GM20000 (cell line): ENCODE measurements around the gene LENEP.

ENCODE experiments used
- DNase-seq: peaks from one replicate; pipeline ENCODE4 v3.0.0; 2012; ENCODE audit warnings: low spot score
- TF ChIP-seq, protein P1 (sequence below): IDR thresholded peaks from 2 replicates; pipeline ENCODE4 v1.5.1; 2012; ENCODE audit warnings: mild to moderate bottlenecking, control low read depth; ENCODE audit errors: extremely low read depth, missing control alignments

Gene LENEP

DNA sequence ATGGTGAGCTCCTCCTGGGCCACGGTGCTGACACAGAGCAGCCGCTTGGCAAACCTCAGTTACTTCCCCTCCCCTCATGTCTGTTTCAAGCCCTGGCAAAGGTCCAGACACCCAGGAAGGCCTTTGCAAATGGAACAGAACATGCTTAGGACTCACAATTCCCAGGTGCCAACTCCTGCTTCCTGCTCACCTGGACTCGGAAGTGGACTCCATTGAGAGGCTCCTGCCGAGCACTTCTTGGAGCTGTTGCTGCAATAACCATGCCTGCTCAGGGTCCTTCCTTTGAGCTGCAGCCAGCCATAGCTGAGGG is 29.5 kb downstream of the LENEP start:
- no peak for DNase-seq
- TF ChIP-seq, protein P1, sequence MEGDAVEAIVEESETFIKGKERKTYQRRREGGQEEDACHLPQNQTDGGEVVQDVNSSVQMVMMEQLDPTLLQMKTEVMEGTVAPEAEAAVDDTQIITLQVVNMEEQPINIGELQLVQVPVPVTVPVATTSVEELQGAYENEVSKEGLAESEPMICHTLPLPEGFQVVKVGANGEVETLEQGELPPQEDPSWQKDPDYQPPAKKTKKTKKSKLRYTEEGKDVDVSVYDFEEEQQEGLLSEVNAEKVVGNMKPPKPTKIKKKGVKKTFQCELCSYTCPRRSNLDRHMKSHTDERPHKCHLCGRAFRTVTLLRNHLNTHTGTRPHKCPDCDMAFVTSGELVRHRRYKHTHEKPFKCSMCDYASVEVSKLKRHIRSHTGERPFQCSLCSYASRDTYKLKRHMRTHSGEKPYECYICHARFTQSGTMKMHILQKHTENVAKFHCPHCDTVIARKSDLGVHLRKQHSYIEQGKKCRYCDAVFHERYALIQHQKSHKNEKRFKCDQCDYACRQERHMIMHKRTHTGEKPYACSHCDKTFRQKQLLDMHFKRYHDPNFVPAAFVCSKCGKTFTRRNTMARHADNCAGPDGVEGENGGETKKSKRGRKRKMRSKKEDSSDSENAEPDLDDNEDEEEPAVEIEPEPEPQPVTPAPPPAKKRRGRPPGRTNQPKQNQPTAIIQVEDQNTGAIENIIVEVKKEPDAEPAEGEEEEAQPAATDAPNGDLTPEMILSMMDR, result no peak

DNA sequence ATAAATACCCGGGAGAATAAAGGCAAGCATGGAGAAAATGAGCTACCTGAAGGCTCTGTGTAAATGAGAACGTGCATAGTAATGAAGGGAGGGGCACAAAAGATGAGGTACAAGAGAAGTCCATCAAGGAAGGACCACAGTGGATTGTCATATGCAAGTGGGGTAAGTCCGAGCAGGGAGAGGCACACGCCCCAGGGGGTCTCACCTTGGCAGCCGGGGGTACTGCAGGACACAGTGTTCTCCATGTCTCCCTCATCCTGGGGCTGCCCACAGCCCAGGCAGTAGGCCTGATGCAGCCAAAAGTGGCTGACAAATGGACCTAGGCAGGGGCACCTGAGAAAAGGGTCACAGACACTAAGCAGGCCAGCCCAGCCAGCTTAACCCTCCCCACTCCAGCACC is 30.2 kb downstream of the LENEP start:
- DNase-seq, result no peak
- TF ChIP-seq, protein P1, result no peak

DNA sequence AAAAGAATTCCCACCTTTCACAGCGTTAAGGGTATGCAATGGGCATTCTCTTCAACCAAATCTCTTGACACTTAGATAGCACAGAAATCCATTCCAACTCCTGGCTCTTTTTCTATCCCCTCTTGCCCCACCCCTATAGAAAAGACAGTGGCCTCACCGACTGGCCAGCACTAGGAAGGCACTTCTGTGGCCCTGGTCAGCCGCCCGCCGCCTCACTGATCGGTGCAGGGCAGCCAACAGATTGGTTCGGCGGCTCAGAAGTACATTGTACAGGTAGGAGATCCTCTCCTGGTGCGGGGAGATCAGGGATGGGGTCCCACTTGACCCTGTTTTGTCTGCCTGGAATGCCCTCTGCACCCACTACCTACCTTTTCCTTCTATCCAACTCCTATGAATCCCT is 30.9 kb downstream of the LENEP start:
- TF ChIP-seq, protein P1, result no peak
- no peak for DNase-seq

DNA sequence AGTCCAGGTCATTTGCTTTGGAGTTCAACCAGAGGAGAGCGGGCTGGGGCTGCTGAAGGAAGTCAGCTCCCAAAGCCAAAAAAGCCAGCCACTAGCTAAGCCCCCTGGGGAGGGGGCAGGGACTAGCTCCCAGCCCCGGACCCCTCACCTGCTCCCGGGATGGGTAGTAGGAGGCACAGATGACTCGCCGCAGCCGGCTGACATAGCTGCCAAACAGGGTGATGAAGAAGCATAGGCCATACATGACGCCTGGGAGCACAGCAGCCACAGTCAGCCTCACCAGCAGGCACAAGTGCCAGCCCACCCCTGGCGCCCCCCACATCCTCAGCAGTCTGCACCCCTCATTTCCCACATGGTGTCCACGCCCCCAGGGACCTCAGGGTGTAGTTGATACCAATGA is 32.8 kb downstream of the LENEP start:
- DNase-seq, result no peak
- TF ChIP-seq, protein P1, result no peak

GRCh38 chr1:155026588-155026987 is 33.2 kb downstream of the LENEP start:
- DNase-seq, result no peak

DNA sequence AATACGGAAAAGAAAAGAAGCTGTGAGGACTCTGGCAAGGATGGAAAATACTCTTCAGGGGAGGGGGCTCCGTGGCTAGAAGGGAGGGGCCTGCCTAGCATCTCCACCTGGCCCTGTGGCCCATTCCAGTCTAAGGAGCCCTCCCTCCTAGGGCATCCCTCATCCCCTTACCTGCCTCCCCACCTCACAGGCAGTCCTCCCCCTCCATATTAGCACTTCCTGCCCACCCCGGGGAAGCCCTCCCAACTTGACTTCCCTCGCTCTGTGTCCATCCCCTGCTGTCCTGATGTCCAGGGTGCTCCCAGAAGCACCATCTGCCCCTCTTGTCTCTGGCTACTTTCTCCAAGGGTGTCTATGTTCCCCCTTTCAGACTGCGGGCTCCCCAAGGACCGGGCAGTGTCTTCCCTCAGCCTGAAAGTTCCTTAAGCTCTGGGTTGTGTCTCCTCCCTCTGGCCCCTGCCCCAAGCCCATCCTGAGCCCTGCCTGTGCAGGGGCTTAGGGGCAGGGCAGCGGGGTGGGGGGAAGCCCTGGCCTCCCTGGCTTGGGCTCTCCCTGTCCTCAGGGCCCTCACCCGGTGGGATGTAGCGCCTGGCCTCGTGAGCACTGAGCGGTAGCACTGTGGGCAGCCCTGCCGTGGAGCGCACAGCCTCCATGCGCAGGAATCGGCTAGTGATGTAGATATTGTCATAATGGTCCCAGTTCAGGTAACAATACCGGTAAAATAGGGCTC is 36.3 kb downstream of the LENEP start:
- no peak for DNase-seq
- TF ChIP-seq, protein P1, result no peak

More at GRCh38 chr1:155026588-155026987, 33.2 kb downstream of the LENEP start:
- TF ChIP-seq, protein P1, result no peak

GRCh38 chr1:155030243-155030795 is 36.9 kb downstream of the LENEP start:
- no peak for DNase-seq
- TF ChIP-seq, protein P1, result no peak
